Heart right ventricle (tissue), 16 donors: Measurements from ENCODE around the gene OTOG. TPM values are rescaled to one million over a fixed set of nuclear protein-coding genes. Genes with fewer than 3 reads are reported as not detected.

Experiments
- ATAC-seq, 8 donors: fragments of 200-7000 bp; cut with Tn5 transposase; one replicate each; pipeline ENCODE4 v1.9.1; 2020; ENCODE audit warnings: mild to moderate bottlenecking in 8 of 8, moderate library complexity in 8 of 8, moderate number of reproducible peaks in 1 of 8
- DNase-seq, 2 donors: peaks; one replicate each; pipeline ENCODE4 v3.0.0-alpha.2; 2020
- H3K27ac ChIP-seq, 10 donors: fragments of 200-600 bp; sonication (generic) in 2 of 10; one replicate each; pipeline versions ENCODE4 v1.5.0 to v1.8.0; 2020 to 2022; ENCODE audit warnings: mild to moderate bottlenecking in 3 of 10
- H3K27me3 ChIP-seq, 7 donors: fragments of 200-600 bp; one replicate each; pipeline ENCODE4 v1.8.0; 2021 to 2022; ENCODE audit warnings: mild to moderate bottlenecking in 2 of 7
- H3K36me3 ChIP-seq, 9 donors: fragments of 200-600 bp; sonication (generic) in 1 of 9; one replicate each; pipeline versions ENCODE4 v1.5.0 to v1.8.0; 2020 to 2022; ENCODE audit warnings: mild to moderate bottlenecking in 2 of 9
- H3K4me1 ChIP-seq, 9 donors: fragments of 200-600 bp; sonication (generic) in 1 of 9; one replicate each; pipeline versions ENCODE4 v1.5.0 to v1.8.0; 2020 to 2022; ENCODE audit warnings: mild to moderate bottlenecking in 4 of 9
- H3K4me3 ChIP-seq, 10 donors: fragments of 200-600 bp; sonication (generic) in 2 of 10; one replicate each; pipeline versions ENCODE4 v1.5.0 to v1.8.0; 2020 to 2022; ENCODE audit warnings: mild to moderate bottlenecking in 7 of 10, moderate library complexity in 2 of 10
- H3K9me3 ChIP-seq, 11 donors: fragments of 200-600 bp in 10 of 11; sonication (generic) in 2 of 11; one replicate each; pipeline versions ENCODE4 v1.5.0 to v1.8.0; 2013 to 2022; ENCODE audit warnings: mild to moderate bottlenecking in 2 of 11, control low read depth in 1 of 11, moderate library complexity in 1 of 11
- WGBS, 2 donors: extraction: QIAGEN DNeasy Blood & Tissue Kit; methylation state at CpG; one replicate each; pipeline ENCODE4 v1.1.7; 2013; ENCODE audit warnings: inconsistent platforms in 1 of 2; 5-methylcytosine and 5-hydroxymethylcytosine counted together
- intact Hi-C, 10 donors: fragments of 100-400 bp; cut with DNase I; formaldehyde crosslinking; loops; one replicate each; pipeline versions ENCODE4 v1.11.1 to v1.14.2; 2022
- polyA plus RNA-seq, 2 donors: library from polyadenylated mRNA; stranded (reverse); fragments of 200-250 nt; gene quantifications; one replicate each; pipeline ENCODE4 v1.2.3, GENCODE V29; 2013
- total RNA-seq, 10 donors: library from RNA; stranded (reverse); fragmentation: NEBNext Ultra II Directional in 3 of 10; extraction: Animal tissue kit (Norgen Biotek cat#: 25700) in 3 of 10; gene quantifications; one replicate each; pipeline versions ENCODE4 v1.2.1 to v1.2.4, GENCODE V29; 2021 to 2023
- TF ChIP-seq, protein P1 (sequence below), 9 donors: fragments of 200-600 bp; sonication (generic) in 2 of 9; IDR thresholded peaks; one replicate each; pipeline versions ENCODE4 v1.5.0 to v1.8.0; 2021 to 2022; ENCODE audit warnings: antibody characterized with exemption in 9 of 9, mild to moderate bottlenecking in 5 of 9, moderate library complexity in 1 of 9
- donor health status: Arrhythmogenic right ventricular cardiomyopathy.
- donor health status: ischemic (EF 13 %, LVEDD 7.1; RV severe dilation, severe dysfunction).
- donor health status: healthy with polysubstance abuse.
- donor health status: DM: no; HTN: yes; CAD: no.
- donor health status: DM: no; HTN: no; CAD: no.
- donor health status: ischemic (EF 25% LVEDD 6.9; RV normal size, moderate dysfunction).
- donor health status: ischemic (EF 25% LVEDD 5.7; RV mildly dilated, moderate dysfunction).
- donor health status: healthy.
- donor health status: DM: yes; HTN: yes; CAD: no.
- donor health status: Ischemic cardiomyopathy.
- donor health status: ischemic (EF 35%, LVEDD 5.7; RV mildly dilated, moderate dysfunction).
- donor health status: nonischemic (EF 11% LVEDD 7.7; RV severe dilation, severe dysfunction).
- donor health status: DM: yes; HTN: yes; CAD: no.
- donor health status: PGD.
- donor health status: ischemic (EF 29% LVEDD 5.4; RV normal size, mild dysfunction).
- donor health status: nonischemic (EF 23%, LVEDD 6.1; RV moderate dilation, normal function).

The OTOG gene
- total and polyA plus RNA-seq, 12 donors, result not detected

DNA sequence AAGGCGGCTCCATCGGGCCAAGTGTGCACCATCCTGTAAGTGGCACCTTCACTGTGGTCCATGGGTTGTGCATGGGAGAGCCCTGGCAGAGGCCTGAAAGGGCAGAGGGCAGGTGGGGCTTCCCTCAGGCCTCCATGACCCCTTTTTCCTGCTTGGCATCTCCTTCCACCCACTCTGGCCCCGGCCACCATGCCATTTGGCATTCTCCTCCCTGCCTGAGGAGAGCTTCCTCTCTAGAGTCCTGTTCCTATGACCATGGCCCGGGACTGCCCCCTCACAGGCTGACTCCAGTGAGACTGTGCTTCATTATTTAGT, 4.9 kb downstream of the OTOG start:
- Histone ChIP-seq H3K36me3 (no peaks in the 10 kb centered on the region), H3K4me1 (no peaks in the 10 kb centered on the region), H3K27ac (no peak overlapping the region), H3K27me3 (peaks cover 0 to 41% (median 19%) of the 10 kb centered on the region in 7 donors), H3K9me3 (no peaks in the 10 kb centered on the region), H3K4me3 (no peak overlapping the region)
- DNase-seq, result no peak
- ATAC-seq, result no peak
- intact Hi-C loops, result no loop called here
- WGBS, 2 donors, result 86 to 87% methylated on average over 4 of the region's 4 CpGs
- TF ChIP-seq, protein P1, sequence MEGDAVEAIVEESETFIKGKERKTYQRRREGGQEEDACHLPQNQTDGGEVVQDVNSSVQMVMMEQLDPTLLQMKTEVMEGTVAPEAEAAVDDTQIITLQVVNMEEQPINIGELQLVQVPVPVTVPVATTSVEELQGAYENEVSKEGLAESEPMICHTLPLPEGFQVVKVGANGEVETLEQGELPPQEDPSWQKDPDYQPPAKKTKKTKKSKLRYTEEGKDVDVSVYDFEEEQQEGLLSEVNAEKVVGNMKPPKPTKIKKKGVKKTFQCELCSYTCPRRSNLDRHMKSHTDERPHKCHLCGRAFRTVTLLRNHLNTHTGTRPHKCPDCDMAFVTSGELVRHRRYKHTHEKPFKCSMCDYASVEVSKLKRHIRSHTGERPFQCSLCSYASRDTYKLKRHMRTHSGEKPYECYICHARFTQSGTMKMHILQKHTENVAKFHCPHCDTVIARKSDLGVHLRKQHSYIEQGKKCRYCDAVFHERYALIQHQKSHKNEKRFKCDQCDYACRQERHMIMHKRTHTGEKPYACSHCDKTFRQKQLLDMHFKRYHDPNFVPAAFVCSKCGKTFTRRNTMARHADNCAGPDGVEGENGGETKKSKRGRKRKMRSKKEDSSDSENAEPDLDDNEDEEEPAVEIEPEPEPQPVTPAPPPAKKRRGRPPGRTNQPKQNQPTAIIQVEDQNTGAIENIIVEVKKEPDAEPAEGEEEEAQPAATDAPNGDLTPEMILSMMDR (IDR thresholded peaks at IDR 0.05), result no peak

DNA sequence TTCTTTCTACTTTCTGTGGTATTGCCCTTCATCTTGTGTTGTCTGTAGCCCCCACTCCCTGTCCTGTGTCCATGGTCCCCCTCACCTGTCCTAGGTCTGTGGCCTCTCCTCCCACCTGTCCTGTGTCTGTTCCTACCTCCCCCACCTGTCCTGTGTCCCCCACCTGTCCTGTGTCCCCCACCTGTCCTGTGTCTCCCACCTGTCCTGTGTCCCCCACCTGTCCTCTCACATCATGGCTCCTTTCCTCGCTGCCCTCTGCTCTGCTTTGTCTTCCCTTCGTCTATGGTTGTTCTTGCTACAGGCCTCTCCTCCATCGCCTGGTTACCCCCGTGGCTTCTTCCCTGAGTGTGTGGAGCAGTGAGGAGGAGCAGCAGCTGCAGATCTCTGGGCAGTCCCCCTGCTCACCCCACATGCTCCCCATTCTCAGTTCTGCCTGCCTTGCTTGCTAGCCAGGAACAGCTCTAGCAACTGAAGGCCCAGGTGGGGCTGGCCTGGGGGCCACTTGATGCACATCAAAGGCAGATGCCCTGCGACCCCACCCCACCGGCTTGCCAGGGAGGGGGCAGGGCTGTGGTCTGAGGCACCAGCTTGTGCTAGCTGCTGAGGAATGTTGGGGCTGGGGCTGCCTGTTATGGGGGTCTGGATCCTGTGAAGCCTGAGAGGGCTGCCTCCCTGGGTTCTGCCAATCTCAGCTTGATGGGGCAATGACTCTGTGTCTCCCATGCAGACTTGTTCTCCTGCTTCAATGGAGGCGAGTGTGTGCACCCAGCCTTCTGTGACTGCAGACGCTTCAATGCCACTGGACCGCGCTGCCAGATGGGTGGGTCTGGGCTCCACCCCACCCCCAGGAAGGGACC, 5.6 kb downstream of the OTOG start:
- DNase-seq, result no peak
- 86 to 94% methylated on average over 10 of the region's 10 CpGs for WGBS, 2 donors
- peaks cover 0 to 35% (median 15%) of the 10 kb centered on the region in 7 donors for H3K27me3 ChIP-seq
- H3K9me3 ChIP-seq, result no peaks in the 10 kb centered on the region
- TF ChIP-seq, protein P1 (IDR thresholded peaks at IDR 0.05), result no peak
- H3K4me3 ChIP-seq, result no peak overlapping the region
- no peaks in the 10 kb centered on the region for H3K36me3 ChIP-seq
- H3K27ac ChIP-seq, result no peak overlapping the region
- H3K4me1 ChIP-seq, result no peaks in the 10 kb centered on the region
- intact Hi-C loops, result no loop called here
- no peak for ATAC-seq

DNA sequence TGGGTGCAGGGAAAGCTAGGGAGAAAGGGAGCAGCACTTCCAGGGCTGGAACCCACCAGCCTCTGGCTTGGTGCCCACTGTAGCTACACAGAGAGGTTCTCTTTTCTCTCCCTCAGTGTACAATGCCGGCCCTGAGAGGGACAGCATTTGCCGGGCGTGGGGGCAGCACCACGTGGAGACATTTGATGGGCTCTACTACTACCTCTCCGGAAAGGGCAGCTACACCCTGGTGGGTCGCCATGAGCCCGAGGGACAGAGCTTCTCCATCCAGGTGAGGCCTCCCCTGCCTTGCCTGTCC, 6.1 kb downstream of the OTOG start:
- H3K9me3 ChIP-seq, result no peaks in the 10 kb centered on the region
- no peak overlapping the region for H3K4me3 ChIP-seq
- DNase-seq (no peak), ATAC-seq (no peak)
- TF ChIP-seq, protein P1 (IDR thresholded peaks at IDR 0.05), result no peak
- H3K27ac ChIP-seq, result no peak overlapping the region
- H3K4me1 ChIP-seq, result no peaks in the 10 kb centered on the region
- intact Hi-C loops, result no loop called here
- WGBS, 2 donors, result 86 to 88% methylated on average over 7 of the region's 7 CpGs
- peaks cover 0 to 29% (median 9%) of the 10 kb centered on the region in 7 donors for H3K27me3 ChIP-seq
- no peaks in the 10 kb centered on the region for H3K36me3 ChIP-seq

DNA sequence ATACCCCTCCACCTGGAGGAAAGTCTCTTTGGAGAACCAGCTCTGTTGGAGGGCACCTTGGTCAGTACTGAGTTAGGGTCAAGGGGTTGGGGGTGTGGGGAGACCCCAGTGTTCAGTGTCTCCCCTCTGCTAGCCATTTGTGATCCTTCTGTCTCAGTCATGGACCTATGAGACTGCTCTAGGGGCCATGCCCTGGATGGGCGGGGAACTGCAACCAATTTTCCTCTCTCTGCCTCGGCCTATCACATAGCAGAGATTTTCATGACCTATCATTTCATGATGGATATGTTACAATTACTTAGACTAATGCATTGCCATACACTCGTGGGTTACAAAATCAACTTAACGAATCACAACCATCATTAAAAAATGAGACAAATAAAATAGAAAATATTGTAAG, 7.4 kb downstream of the OTOG start:
- no peak overlapping the region for H3K27ac ChIP-seq
- no peak for DNase-seq
- no peak overlapping the region for H3K4me3 ChIP-seq
- TF ChIP-seq, protein P1 (IDR thresholded peaks at IDR 0.05), result no peak
- ATAC-seq, result no peak
- no peaks in the 10 kb centered on the region for H3K9me3 ChIP-seq
- intact Hi-C loops, result no loop called here
- peaks cover 0 to 16% (median 0%) of the 10 kb centered on the region in 7 donors for H3K27me3 ChIP-seq
- H3K4me1 ChIP-seq, result no peaks in the 10 kb centered on the region
- WGBS, 2 donors, result 77 to 92% methylated on average over 4 of the region's 4 CpGs
- H3K36me3 ChIP-seq, result no peaks in the 10 kb centered on the region
